SK-N-MC (cell line): ENCODE results near the gene GET3.

Source experiments
- EZH2 ChIP-seq: fragments of 200-600 bp; sonication (generic); IDR thresholded peaks from one replicate; pipeline ENCODE4 v1.6.1; 2017; ENCODE audit warnings: antibody characterized with exemption
- FOXP2 ChIP-seq: optimal IDR thresholded peaks from 2 replicates; pipeline ENCODE3; 2011; ENCODE audit warnings: mild to moderate bottlenecking, moderate library complexity; ENCODE audit not compliant: insufficient read depth; ENCODE audit errors: extremely low read length, control extremely low read depth
- POLR2AphosphoS5 ChIP-seq: IDR thresholded peaks from 2 replicates; pipeline ENCODE4 v1.6.1; 2012; ENCODE audit warnings: mild to moderate bottlenecking, low read depth, low read length, borderline replicate concordance

GRCh38 chr19:12774588-12775555, 37.6 kb downstream of the GET3 start, which contains the start of gene HOOK2:
- TF ChIP-seq POLR2AphosphoS5 (peak; percentile 57; the same call in 1 of the 2 replicates), FOXP2 (no peak), EZH2 (no peak)
